Right lobe of liver (tissue), 4 donors: ENCODE results near the gene SPATA6.
"Not testable (repeated sequence)": the region's sequence is repeated elsewhere in the genome, so short reads cannot be mapped to it uniquely, and the experiment has no call there.

ENCODE experiments used
- CTCF ChIP-seq, 4 donors: fragments of 200-600 bp in 3 of 4; fragments of 450-650 bp in 1 of 4; IDR thresholded peaks; one replicate each; pipeline versions ENCODE4 v1.5.1 to v1.8.0; 2016 to 2022; ENCODE audit warnings: antibody characterized with exemption in 4 of 4, mild to moderate bottlenecking in 2 of 4
- POLR2A ChIP-seq: fragments of 450-650 bp; IDR thresholded peaks from one replicate; pipeline ENCODE4 v1.6.1; 2017; ENCODE audit warnings: antibody characterized with exemption, mild to moderate bottlenecking
- donor health status: DM: no; HTN: no; CAD: no.
- donor health status: DM: no; HTN: no; CAD: no.
- donor health status: DM: no; HTN: yes; CAD: no.

GRCh38 chr1:48437379-48437778, 34.6 kb downstream of the SPATA6 start:
- TF ChIP-seq POLR2A; CTCF (IDR thresholded peaks at IDR 0.05): not testable (repeated sequence)
